ENCODE data around the gene BMPR1A. TPM values are rescaled to one million over a fixed set of nuclear protein-coding genes. Genes with fewer than 3 reads are reported as not detected.

The BMPR1A gene
- total RNA-seq, 4 donors from 2014 or later, result 26.5 to 44.9 (median 37.1) TPM

DNA sequence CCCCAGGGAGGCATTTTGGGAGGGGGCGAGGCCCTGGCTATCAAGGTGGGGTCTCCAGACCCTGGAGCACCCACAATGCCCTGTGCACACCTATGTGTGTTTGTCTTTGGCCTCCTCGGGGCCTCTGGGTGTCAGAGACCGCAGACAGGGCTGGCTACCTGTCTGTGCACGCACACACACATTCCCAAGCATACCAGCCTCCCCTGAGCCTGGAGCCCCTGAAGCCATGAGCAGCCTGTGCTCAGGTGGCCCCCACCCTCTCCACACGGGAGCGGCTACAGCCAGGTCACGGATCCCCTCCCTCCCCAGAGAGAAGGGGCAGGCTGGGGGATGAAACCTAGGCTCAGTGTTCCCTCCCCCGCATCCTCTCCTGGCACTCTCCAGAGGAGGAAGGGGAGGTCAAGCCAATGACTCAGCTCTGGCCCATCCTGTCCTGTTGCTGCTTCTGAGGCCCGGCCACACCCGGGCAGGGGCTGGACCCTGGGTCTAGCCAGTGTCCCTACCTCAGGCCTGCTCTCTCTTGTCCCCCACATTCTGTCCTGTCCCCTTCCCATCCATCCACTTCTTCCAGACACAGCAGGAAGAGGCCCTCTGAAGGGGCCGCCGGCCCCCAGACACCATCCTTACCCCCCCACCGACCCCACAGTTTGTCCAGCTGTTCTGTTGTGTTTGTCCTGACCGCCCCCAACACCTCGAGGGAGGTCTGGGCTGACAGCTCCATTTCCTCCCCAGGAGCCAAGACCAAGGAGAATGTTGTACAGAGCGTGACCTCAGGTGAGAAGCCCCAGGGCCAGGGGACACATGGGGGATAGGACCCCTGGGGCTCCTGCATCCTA, 202.7 kb downstream of the BMPR1A start:
- TF ChIP-seq, protein P1, sequence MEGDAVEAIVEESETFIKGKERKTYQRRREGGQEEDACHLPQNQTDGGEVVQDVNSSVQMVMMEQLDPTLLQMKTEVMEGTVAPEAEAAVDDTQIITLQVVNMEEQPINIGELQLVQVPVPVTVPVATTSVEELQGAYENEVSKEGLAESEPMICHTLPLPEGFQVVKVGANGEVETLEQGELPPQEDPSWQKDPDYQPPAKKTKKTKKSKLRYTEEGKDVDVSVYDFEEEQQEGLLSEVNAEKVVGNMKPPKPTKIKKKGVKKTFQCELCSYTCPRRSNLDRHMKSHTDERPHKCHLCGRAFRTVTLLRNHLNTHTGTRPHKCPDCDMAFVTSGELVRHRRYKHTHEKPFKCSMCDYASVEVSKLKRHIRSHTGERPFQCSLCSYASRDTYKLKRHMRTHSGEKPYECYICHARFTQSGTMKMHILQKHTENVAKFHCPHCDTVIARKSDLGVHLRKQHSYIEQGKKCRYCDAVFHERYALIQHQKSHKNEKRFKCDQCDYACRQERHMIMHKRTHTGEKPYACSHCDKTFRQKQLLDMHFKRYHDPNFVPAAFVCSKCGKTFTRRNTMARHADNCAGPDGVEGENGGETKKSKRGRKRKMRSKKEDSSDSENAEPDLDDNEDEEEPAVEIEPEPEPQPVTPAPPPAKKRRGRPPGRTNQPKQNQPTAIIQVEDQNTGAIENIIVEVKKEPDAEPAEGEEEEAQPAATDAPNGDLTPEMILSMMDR (IDR thresholded peaks at IDR 0.05), result no peak
- no peak for DNase-seq (ENCODE audit: low spot score)
- peak; percentile 79 for ATAC-seq (ENCODE audit: low FRiP score)

DNA sequence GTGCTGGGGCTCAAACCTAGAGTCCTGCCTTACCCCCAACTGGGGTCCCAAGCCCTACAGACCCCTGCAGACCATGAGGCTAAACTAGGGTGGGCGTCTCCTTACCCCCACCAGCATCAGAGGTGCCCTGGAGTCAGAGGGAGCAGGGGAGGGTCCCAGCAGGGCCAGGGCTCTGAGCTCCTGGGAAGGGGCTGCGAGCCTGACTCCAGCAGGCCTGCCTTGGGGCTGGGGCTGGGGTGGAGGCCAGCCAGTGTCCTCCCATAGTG, 203.3 kb downstream of the BMPR1A start:
- TF ChIP-seq, protein P1 (IDR thresholded peaks at IDR 0.05), result no peak
- DNase-seq (ENCODE audit: low spot score), result no peak
- ATAC-seq (ENCODE audit: low FRiP score), result no peak

DNA sequence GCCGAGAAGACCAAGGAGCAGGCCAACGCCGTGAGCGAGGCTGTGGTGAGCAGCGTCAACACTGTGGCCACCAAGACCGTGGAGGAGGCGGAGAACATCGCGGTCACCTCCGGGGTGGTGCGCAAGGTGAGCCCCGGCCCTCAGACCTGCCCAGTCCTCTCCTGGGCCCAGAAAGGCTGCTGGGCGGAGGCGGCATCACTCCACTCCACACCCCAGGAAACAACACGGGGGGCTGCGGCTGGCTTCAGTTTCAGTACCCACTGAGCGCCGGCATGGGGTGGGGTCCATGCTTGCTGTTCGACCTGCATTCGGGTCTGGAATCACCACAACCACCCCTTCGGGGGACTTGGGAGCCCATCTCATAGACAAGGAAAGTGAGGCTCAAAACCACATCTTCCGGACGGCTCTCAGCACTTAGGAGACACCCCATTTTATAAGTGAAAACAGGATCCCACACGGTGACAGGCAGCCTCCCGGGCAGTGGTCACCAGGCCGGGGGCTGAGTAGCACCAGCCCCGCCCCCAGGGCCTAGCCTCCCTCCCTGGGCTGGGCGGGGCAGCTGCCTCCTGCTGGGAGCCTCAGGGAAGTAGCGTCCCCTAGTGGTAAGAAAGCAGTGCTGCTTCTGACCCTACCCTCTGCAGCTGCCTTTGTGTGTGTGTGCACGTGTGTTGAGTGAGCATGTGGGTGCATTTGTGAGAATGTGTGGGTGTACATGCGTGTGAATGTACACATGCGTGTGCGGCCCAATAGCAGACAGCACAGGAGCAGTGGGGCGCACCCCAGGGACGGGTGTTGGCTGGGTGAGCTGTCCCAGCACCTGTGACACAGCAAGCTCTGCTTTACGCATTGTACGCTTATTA, 203.8 kb downstream of the BMPR1A start:
- TF ChIP-seq, protein P1 (IDR thresholded peaks at IDR 0.05), result peak in 2 of 3 donors; percentile 76 to 99
- ATAC-seq (ENCODE audit: low FRiP score), result peak; percentile 72

DNA sequence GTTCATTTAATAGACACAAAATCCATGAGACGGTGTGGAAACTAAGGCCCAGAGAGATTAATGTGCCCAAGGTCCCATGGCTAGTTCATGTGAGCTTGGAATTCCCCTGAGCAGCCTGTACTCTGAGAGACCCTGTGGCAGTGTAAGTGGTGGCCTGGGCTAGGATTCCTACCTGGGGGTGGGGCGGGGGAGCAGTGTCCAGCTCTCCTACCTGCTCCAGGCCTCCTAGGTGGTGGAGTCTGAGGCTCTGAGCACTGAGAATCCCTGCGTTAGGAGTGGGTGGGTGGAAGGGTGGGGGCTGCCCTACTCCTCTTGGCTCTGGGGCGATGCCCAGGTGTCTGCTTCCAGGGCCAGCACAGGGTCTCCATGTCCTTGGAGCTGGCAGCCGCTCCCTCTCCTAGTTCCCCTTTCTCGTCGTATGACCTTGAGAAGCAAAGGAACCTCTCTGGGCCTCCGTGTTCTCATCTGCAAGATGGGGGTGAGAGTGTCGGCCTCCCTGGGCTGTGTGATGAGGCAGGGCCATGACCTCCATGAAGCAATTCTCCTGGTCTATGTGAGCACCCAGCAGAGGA, 204.5 kb downstream of the BMPR1A start:
- TF ChIP-seq, protein P1 (IDR thresholded peaks at IDR 0.05), result no peak
- DNase-seq (ENCODE audit: low spot score) (no peak), ATAC-seq (ENCODE audit: low FRiP score) (no peak)

More for the DNA sequence above, 203.8 kb downstream of the BMPR1A start:
- no peak for DNase-seq (ENCODE audit: low spot score)

DNA sequence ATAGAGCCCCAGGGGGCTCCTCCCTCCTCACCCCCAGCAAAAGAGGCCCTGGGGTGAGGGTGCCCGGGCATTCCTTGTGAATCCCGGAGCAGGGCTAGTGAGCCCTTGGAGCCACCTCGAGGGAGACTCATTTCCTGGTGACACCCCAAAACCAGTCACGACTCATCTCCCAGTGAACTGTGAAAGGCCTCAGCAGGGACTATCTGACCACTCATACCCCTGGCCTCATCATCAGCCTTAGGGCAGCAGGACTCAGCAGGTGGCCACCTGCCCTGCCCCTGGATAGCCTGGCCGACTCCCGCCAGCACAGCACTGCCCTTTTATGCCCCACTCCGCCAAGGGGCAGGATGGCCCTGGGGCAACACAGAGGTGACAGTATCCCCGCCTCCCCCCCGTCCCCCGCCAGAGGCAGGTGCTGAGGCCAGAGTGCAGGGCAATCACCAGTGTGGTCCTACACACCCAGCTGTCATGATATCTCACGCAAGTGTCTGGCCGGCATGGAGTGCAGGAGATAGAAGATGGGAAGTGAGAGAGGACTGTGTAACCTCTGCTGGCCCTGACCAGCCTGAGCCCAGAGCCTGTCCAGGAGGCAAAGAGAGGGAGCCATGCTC, 205.2 kb downstream of the BMPR1A start:
- TF ChIP-seq, protein P1 (IDR thresholded peaks at IDR 0.05), result no peak
- DNase-seq (ENCODE audit: low spot score), result no peak
- ATAC-seq (ENCODE audit: low FRiP score), result no peak

DNA sequence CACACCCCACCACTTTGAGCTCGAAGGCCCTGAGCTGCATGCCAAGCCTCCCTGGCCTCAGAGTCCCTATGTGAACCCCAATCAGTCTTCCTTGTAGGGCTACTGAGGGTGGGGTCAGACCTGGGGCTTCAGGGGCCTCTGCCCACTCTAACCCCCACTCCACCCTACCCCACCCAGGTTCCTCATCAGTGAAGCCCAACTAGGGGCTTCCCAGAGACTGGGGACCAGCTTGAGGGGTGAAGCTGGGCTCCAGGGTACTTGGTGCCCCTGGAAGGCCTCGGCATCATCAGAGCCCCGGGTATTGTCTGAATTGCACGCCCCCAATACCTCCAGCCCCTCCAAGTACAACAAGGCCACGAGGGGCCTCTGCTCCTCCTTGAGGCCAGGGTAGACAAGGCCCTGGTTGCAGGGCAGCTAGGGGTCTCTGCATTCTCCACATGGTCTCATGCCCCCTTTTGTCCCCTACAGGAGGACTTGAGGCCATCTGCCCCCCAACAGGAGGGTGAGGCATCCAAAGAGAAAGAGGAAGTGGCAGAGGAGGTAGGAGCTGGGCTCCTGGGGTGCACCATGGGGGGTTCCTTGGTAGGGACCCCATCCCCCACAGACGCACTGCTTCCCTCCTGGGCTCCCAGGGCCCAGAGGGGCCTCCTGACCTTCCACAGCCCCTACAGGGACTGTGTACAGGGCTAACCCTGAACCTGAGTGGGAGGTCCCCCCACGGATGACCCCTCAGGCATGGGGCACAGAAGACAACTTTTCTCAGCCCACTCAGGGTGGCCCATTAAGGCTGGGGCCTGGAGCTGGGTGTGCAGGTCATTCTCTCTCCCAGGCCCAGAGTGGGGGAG, 205.9 kb downstream of the BMPR1A start:
- no peak for ATAC-seq (ENCODE audit: low FRiP score)
- TF ChIP-seq, protein P1 (IDR thresholded peaks at IDR 0.05), result no peak
- DNase-seq (ENCODE audit: low spot score), result no peak
